HG03159 (cell line): ENCODE results near the gene ADD1.

Experiments
- ATAC-seq: cut with Tn5 transposase; IDR thresholded peaks from one replicate; pipeline ENCODE4 v1.9.1; 2021; ENCODE audit warnings: mild to moderate bottlenecking, moderate library complexity; ENCODE audit not compliant: unreplicated experiment

Gene ADD1

GRCh38 chr4:2858451-2859217, 15.0 kb downstream of the ADD1 start:
- ATAC-seq = no peak

- ATAC-seq = no peak
Measured at GRCh38 chr4:2859514-2859913, 15.9 kb downstream of the ADD1 start.

GRCh38 chr4:2860391-2861348, 17.0 kb downstream of the ADD1 start:
- no peak for ATAC-seq

- no peak for ATAC-seq
Measured at GRCh38 chr4:2861631-2862436, 18.2 kb downstream of the ADD1 start.

- no peak for ATAC-seq
Measured at GRCh38 chr4:2862528-2862927, 18.9 kb downstream of the ADD1 start.

- no peak for ATAC-seq
Measured at GRCh38 chr4:2863649-2864048, 20.0 kb downstream of the ADD1 start.

GRCh38 chr4:2865196-2865780, 21.6 kb downstream of the ADD1 start:
- ATAC-seq = no peak

- ATAC-seq = no peak
Measured at GRCh38 chr4:2866160-2866861, 22.7 kb downstream of the ADD1 start.

GRCh38 chr4:2866891-2867290, 23.2 kb downstream of the ADD1 start:
- ATAC-seq = no peak

GRCh38 chr4:2867758-2868491, 24.3 kb downstream of the ADD1 start:
- no peak for ATAC-seq

GRCh38 chr4:2868877-2869487, 25.3 kb downstream of the ADD1 start:
- no peak for ATAC-seq

GRCh38 chr4:2869659-2870058, 26.0 kb downstream of the ADD1 start:
- ATAC-seq = no peak

GRCh38 chr4:2870082-2870481, 26.4 kb downstream of the ADD1 start:
- ATAC-seq = no peak

GRCh38 chr4:2871466-2871865, 27.8 kb downstream of the ADD1 start:
- ATAC-seq = no peak

GRCh38 chr4:2871911-2872310, 28.3 kb downstream of the ADD1 start:
- no peak for ATAC-seq

GRCh38 chr4:2873329-2873728, 29.7 kb downstream of the ADD1 start:
- no peak for ATAC-seq

GRCh38 chr4:2874861-2875260, 31.2 kb downstream of the ADD1 start:
- ATAC-seq = no peak

GRCh38 chr4:2875556-2875955, 31.9 kb downstream of the ADD1 start:
- no peak for ATAC-seq

- ATAC-seq = no peak
Measured at GRCh38 chr4:2878346-2878745, 34.7 kb downstream of the ADD1 start.
